NB4 (cell line): ENCODE results near the gene ASAP2.

Source experiments
- POLR2A ChIP-seq: IDR thresholded peaks from 2 replicates; pipeline ENCODE4 v1.6.1; 2011; ENCODE audit warnings: mild to moderate bottlenecking; ENCODE audit not compliant: insufficient read length; ENCODE audit errors: extremely low read depth
- TF ChIP-seq, protein P1 (sequence below): IDR thresholded peaks from one replicate; pipeline ENCODE4 v1.5.1; 2012; ENCODE audit warnings: low read depth, low read length
- TF ChIP-seq, protein P2 (sequence below): IDR thresholded peaks from 2 replicates; pipeline ENCODE4 v1.6.1; 2011; ENCODE audit warnings: low read depth, low read length

DNA sequence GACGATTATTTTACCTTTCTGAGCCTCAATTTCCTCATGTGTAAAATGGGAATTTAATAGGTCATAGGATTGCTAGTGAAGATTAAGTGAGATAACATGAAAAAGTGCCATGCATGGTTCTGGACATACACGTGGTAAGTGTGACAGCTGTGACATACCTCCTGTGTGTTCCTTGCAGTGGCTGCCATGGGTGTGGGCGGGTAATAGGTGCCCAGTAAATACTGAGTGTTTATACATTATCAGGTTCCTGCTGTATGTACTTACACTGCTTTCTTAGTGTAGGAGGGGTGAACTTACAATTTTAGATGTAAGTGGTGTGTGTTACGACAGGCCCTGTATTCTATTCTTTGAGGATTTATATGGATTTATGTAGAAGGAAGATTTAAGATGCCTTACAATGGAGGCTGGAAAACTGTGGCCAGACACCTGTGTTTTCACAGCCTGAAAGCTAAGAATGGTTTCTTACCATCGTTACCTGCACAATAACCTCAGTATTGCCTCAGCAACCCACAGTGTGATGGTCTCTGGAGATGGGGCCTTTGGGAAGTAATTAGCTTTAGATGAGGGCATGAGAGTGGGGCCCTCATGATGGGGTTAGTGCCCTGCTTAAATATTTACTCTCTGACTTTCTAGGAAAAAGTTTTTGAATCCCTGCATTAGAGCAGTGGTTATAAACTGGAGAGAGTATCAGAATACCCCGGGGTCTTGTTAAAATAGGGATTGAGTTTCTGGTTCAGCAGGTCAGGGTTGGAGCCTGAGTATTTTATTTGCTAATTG is 78.1 kb downstream of the ASAP2 start:
- TF ChIP-seq, protein P1, sequence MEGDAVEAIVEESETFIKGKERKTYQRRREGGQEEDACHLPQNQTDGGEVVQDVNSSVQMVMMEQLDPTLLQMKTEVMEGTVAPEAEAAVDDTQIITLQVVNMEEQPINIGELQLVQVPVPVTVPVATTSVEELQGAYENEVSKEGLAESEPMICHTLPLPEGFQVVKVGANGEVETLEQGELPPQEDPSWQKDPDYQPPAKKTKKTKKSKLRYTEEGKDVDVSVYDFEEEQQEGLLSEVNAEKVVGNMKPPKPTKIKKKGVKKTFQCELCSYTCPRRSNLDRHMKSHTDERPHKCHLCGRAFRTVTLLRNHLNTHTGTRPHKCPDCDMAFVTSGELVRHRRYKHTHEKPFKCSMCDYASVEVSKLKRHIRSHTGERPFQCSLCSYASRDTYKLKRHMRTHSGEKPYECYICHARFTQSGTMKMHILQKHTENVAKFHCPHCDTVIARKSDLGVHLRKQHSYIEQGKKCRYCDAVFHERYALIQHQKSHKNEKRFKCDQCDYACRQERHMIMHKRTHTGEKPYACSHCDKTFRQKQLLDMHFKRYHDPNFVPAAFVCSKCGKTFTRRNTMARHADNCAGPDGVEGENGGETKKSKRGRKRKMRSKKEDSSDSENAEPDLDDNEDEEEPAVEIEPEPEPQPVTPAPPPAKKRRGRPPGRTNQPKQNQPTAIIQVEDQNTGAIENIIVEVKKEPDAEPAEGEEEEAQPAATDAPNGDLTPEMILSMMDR = no peak
- TF ChIP-seq POLR2A = no peak
- TF ChIP-seq, protein P2, sequence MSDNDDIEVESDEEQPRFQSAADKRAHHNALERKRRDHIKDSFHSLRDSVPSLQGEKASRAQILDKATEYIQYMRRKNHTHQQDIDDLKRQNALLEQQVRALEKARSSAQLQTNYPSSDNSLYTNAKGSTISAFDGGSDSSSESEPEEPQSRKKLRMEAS = no peak
